IPS-NIHi7 (cell line): ENCODE results near the gene STX5.
A peak's percentile ranks its signal among the peaks of the same experiment; 100 is the strongest.
"Not testable (repeated sequence)": the region's sequence is repeated elsewhere in the genome, so short reads cannot be mapped to it uniquely, and the experiment has no call there.

ENCODE experiments used
- DNase-seq: peaks from one replicate; pipeline ENCODE4 v3.0.0; 2012; ENCODE audit warnings: mixed read lengths; ENCODE audit errors: extremely low spot score

STX5 gene

GRCh38 chr11:62786318-62787004, 45.4 kb downstream of the STX5 start:
- peak; percentile 92 for DNase-seq

- no peak for DNase-seq
Observed at GRCh38 chr11:62782753-62783152, 49.1 kb downstream of the STX5 start.

GRCh38 chr11:62778441-62778840, 53.4 kb downstream of the STX5 start:
- no peak for DNase-seq

GRCh38 chr11:62777389-62777788, 54.5 kb downstream of the STX5 start:
- DNase-seq, result no peak

DNA sequence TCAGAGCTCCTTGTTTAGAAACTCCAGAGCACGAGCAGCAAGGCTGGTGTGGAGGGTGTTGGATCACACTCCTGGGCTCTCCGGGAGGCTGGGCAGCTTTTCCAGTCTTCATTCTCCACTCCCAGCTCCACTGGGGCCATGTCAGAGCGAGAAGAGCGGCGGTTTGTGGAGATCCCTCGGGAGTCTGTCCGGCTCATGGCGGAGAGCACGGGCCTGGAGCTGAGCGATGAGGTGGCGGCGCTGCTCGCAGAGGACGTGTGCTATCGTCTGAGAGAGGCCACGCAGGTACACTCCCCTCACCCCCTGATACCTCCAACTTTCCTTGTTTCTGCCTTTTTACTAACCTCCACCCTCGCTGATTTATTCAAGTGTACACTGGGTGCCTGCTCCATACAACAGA, 56.2 kb downstream of the STX5 start:
- no peak for DNase-seq

DNA sequence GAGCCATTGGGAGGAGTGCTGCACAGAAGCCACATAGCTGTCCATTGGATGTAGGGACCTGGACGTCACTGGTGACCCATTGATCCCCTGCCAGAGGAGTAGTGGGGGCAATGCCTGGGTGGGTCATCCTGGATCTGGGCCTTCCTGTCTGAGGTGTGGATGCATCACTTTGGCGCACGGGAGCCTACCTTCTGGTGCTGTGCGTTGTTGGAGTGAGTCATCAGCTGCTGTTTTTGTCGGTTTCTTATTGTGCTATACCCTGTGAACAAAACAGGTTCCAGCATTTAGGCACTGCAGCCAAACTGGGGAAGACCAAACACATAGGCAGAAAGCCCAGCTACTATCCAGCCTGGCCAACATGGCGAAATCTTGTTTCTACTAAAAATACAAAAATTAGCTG, 57.4 kb downstream of the STX5 start:
- DNase-seq, result no peak

- DNase-seq, result peak; percentile 96
Observed at GRCh38 chr11:62771144-62772021, 60.5 kb downstream of the STX5 start, which contains the start of gene TAF6L. TSS of gene TAF6L (plus strand) at chr11:62771396. CDS start at chr11:62775784, 4,388 bp downstream.

- DNase-seq, result peak; percentile 33
Observed at GRCh38 chr11:62770778-62771143, 61.1 kb downstream of the STX5 start.

DNA sequence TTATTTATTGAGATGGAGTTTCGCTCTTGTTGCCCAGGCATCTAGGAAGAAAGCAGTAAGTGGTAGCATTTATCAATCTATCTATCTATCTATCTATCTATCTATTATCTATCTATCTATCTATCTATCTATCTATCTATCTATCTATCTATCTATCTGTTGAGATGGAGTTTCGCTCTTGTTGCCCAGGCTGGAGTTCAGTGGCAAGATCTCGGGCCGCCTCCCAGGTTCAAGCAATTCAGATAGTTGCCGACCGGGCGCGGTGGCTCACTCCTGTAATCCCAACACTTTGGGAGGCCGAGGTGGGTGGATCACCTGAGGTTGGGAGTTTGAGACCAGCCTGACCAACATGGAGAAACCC, 71.0 kb downstream of the STX5 start:
- not testable (repeated sequence) for DNase-seq

DNA sequence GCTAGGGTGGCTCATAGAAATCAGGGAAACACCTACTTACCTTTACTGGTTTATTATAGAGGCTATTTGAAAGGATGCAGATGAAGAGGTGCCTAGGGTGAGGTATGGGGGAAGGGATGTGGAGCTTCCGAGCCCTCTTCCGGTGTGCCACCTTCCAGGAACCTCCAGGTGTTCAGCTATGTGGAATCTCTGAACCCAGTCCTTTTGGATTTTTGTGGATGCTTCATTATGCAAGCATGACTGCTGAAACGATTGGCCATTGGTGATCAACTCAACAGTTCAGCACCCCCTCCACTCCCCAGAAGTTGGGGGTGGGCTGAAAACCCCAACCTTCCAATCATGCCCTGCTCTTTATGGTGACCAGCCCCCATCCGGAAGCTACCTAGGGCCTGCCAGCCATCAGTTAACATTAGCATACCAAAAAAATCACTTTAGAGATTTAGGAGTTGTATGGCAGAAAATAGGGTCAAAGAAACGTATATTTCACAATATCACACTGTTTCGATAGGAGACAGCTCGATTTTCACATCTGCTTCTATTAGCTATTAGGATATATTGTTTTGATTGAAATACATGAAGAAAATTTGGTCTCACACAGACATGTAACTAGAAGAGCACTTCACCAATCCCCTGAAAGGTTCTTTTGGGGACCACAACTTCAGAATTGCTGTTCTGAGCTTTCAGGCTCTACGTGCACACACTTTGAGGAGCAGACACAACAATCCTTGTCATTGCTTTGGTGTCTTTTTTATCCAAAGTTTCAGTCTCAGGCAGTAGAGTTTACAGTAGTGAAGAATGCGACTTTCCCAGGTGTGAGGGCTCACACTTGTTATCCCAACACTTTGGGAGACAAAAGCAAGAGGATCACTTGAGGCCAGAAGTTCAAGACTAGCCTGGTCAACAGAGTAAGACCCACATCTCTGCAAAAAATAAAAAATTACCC, 73.7 kb downstream of the STX5 start:
- peak; percentile 55 for DNase-seq
